Parathyroid adenoma (tissue), 2 donors: ENCODE measurements around the gene GRPEL2.

ENCODE experiments used
- H2AFZ ChIP-seq: fragments of 300-600 bp; sonication (generic); one replicate; pipeline ENCODE4 v1.7.0; 2017; ENCODE audit warnings: antibody characterized with exemption, mild to moderate bottlenecking
- H3K27ac ChIP-seq: fragments of 300-600 bp; sonication (generic); one replicate; pipeline ENCODE4 v1.7.0; 2017
- H3K27me3 ChIP-seq: fragments of 300-600 bp; sonication (generic); one replicate; pipeline ENCODE4 v1.7.0; 2017; ENCODE audit warnings: low read length; ENCODE audit not compliant: control insufficient read depth, insufficient read depth
- H3K36me3 ChIP-seq: fragments of 300-600 bp; sonication (generic); one replicate; pipeline ENCODE4 v1.7.0; 2017; ENCODE audit warnings: low read length; ENCODE audit not compliant: control insufficient read depth, insufficient read depth
- H3K4me1 ChIP-seq: fragments of 300-600 bp; sonication (generic); one replicate; pipeline ENCODE4 v1.7.0; 2017; ENCODE audit warnings: control low read depth
- H3K4me2 ChIP-seq: fragments of 300-600 bp; sonication (generic); one replicate; pipeline ENCODE4 v1.7.0; 2017; ENCODE audit warnings: low read length
- H3K4me3 ChIP-seq: fragments of 300-600 bp; sonication (generic); one replicate; pipeline ENCODE4 v1.7.0; 2017; ENCODE audit warnings: low read depth, low read length
- H3K79me2 ChIP-seq: fragments of 300-600 bp; sonication (generic); one replicate; pipeline ENCODE4 v1.7.0; 2017; ENCODE audit warnings: control low read depth
- H3K9ac ChIP-seq: fragments of 300-600 bp; sonication (generic); one replicate; pipeline ENCODE4 v1.7.0; 2017; ENCODE audit warnings: mild to moderate bottlenecking
- H3K9me3 ChIP-seq: fragments of 300-600 bp; sonication (generic); one replicate; pipeline ENCODE4 v1.7.0; 2017; ENCODE audit warnings: low read length; ENCODE audit not compliant: control insufficient read depth
- CTCF ChIP-seq: fragments of 300-600 bp; sonication (generic); IDR thresholded peaks from one replicate; pipeline ENCODE4 v1.7.0; 2017; ENCODE audit warnings: antibody characterized with exemption, mild to moderate bottlenecking
- donor health status: primary hyperparathyroidism.

Gene GRPEL2

GRCh38 chr5:149326611-149327010 lies 18.7 kb upstream of the GRPEL2 start:
- Histone ChIP-seq H3K36me3 (no peaks in the 10 kb centered on the region), H2AFZ (no peak overlapping the region), H3K4me3 (no peak overlapping the region), H3K27me3 (no peaks in the 10 kb centered on the region), H3K4me1 (no peaks in the 10 kb centered on the region), H3K9me3 (no peaks in the 10 kb centered on the region), H3K79me2 (no peaks in the 10 kb centered on the region), H3K4me2 (no peak overlapping the region), H3K27ac (no peak overlapping the region), H3K9ac (no peak overlapping the region)
- no peak for TF ChIP-seq CTCF

- H3K4me1 ChIP-seq = no peaks in the 10 kb centered on the region
- no peaks in the 10 kb centered on the region for H3K36me3 ChIP-seq
- H3K9ac ChIP-seq = no peak overlapping the region
Measured at GRCh38 chr5:149328177-149328576, 17.1 kb upstream of the GRPEL2 start.

GRCh38 chr5:149333711-149334443 lies 11.4 kb upstream of the GRPEL2 start:
- Histone ChIP-seq H3K9ac (no peak overlapping the region), H2AFZ (no peak overlapping the region), H3K27me3 (no peaks in the 10 kb centered on the region), H3K4me2 (no peak overlapping the region), H3K4me1 (no peaks in the 10 kb centered on the region), H3K79me2 (no peaks in the 10 kb centered on the region), H3K9me3 (no peaks in the 10 kb centered on the region), H3K27ac (no peak overlapping the region), H3K4me3 (no peak overlapping the region), H3K36me3 (no peaks in the 10 kb centered on the region)
- TF ChIP-seq CTCF = no peak

More at GRCh38 chr5:149328177-149328576, 17.1 kb upstream of the GRPEL2 start:
- H3K4me2 ChIP-seq = no peak overlapping the region
- no peaks in the 10 kb centered on the region for H3K79me2 ChIP-seq
- H3K27ac ChIP-seq = no peak overlapping the region
- H3K27me3 ChIP-seq = no peaks in the 10 kb centered on the region
- no peak overlapping the region for H3K4me3 ChIP-seq
- H3K9me3 ChIP-seq = no peaks in the 10 kb centered on the region
- TF ChIP-seq CTCF = no peak
- no peak overlapping the region for H2AFZ ChIP-seq

GRCh38 chr5:149337736-149338135 lies 7.6 kb upstream of the GRPEL2 start:
- H3K4me1 ChIP-seq = no peaks in the 10 kb centered on the region
- no peak overlapping the region for H3K9ac ChIP-seq
- no peak overlapping the region for H3K4me2 ChIP-seq
- H3K79me2 ChIP-seq = no peaks in the 10 kb centered on the region
- no peaks in the 10 kb centered on the region for H3K9me3 ChIP-seq
- H3K4me3 ChIP-seq = no peak overlapping the region
- no peaks in the 10 kb centered on the region for H3K27me3 ChIP-seq
- TF ChIP-seq CTCF = no peak
- H3K36me3 ChIP-seq = no peaks in the 10 kb centered on the region
- H3K27ac ChIP-seq = no peak overlapping the region
- no peak overlapping the region for H2AFZ ChIP-seq

- H3K79me2 ChIP-seq = no peaks in the 10 kb centered on the region
- TF ChIP-seq CTCF = no peak
- H3K27me3 ChIP-seq = no peaks in the 10 kb centered on the region
- H2AFZ ChIP-seq = no peak overlapping the region
- H3K9me3 ChIP-seq = no peaks in the 10 kb centered on the region
- no peaks in the 10 kb centered on the region for H3K4me1 ChIP-seq
- no peaks in the 10 kb centered on the region for H3K36me3 ChIP-seq
- no peak overlapping the region for H3K4me3 ChIP-seq
- H3K27ac ChIP-seq = no peak overlapping the region
- H3K9ac ChIP-seq = no peak overlapping the region
- H3K4me2 ChIP-seq = no peak overlapping the region
Measured at GRCh38 chr5:149338364-149338763, 6.9 kb upstream of the GRPEL2 start.
